GM19468 (cell line): ENCODE results near the gene BCOR.

Experiments used
- ATAC-seq: cut with Tn5 transposase; IDR thresholded peaks from one replicate; pipeline ENCODE4 v1.9.1; 2021; ENCODE audit warnings: mild to moderate bottlenecking, moderate library complexity, moderate number of reproducible peaks; ENCODE audit not compliant: unreplicated experiment; ENCODE audit errors: extremely low read depth

The BCOR gene

DNA sequence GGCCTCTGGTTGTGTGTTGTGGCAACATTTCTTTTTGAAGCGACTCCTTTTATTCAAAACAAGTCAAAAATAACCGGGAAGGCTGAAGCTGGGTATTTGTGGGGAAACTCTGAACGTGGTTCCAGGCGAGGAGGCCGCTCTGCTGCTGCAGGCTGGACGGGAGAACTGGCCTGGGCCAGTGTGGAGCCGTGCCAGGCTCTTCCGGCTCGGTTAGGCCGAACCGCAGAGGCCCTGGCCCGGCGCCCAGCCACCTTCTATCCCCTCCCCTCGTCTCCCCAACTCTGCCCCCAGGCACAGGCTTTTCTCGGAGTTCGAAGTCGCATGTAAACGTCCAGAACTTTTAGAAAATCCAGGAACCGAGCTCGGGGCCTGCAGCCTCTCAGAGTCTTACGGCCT is 2.4 kb upstream of the BCOR start:
- ATAC-seq, result no peak

DNA sequence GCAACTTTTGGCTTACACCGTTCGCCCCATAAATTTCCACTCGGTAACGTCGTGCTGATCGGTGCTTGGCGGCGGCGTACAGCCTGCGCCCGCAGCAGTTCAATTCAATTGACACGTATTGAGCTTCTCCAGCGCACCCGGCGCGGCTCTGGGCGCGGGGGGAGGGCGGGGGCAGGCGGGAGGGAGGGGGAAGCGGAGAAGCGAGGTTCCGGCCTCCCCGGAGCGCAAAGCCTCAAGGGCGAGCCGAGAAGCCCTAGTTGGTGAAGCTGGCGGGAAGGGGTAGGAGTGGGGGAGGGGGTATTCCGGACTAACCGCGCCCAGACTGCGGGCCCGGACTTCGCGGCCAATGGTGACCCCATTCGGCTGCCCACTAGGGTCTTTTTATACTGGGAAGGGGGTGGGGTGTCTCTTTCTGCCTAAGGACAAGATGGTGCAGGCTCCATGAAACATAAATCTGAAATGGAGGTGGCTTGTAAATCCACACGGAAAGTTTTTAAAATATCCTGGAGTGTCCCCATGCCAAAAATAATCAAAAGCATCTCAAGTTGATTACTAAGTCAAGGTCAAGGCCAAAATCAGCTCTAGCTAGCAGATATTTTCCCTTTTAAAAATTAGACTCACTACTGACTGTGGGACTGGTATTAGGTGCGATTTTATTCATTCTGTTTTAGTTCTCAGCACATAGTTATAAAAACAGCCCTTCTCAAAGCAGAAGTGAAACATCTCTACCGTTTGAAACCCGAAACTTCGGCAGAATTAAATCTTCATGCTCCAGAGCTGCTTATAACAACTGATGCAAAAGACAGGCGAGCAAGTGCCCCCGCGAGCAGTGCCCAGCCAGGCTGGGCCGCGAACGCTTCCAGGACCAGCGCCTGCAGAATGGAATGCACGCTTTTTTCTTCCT is 1.5 kb upstream of the BCOR start:
- ATAC-seq, result no peak

DNA sequence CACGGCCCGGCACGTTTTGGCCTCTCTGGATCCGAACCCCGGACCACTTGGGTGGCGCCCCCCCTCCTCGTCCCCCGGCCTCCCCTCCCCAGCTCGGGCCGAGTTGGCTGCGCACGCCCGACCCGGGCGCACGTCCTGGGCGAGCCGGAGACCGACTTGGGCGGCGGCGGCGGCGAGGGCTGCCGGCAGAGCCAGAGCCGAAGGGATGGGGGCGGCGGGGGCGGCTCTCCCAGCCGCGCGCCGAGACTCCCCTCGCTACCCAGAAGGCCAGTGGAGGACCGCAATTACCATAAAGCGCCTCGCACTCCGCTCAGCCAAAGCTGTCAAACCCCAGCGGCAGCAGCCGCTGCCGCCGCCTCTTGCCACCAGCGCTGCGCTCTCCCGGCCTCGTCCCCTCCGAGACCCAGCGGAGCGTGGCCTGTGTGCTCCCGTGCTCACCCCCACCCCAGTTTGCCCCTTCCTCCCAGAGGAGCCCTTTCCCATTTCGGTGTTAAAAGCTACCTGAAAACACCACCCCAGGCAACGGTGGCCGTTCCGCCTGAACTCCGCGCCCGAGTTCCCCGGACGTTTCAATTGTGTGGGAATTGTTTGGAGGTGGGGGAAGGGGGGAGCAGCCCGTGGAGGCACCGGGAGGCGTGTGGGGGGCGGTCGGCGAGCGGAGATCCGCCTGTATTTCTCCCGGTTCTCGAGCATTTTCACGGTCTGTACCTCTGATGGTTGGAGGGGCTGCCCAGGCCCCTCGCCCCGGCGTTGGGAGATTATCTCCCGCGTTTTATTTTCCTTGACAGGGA is 701 bp upstream of the BCOR start:
- ATAC-seq, result no peak

DNA sequence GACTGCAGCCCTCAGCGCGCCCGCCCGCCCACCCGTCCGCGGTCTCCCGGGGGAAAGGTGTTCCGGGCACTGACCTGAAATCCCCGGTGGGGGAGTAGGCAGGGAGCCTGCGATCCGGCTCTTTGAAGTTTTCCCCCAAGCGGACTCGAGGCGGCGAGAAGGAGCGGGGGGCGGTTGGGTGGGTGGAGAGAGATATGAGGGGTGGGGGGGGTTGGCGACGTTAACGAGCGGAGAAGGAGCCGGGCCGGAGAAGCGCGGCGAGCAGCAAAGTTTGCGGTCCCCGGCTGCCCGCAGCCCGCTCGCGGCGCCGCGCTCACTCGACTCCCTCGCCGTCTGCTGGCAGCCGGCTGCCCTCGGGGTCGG is 636 bp downstream of the BCOR start:
- no peak for ATAC-seq

DNA sequence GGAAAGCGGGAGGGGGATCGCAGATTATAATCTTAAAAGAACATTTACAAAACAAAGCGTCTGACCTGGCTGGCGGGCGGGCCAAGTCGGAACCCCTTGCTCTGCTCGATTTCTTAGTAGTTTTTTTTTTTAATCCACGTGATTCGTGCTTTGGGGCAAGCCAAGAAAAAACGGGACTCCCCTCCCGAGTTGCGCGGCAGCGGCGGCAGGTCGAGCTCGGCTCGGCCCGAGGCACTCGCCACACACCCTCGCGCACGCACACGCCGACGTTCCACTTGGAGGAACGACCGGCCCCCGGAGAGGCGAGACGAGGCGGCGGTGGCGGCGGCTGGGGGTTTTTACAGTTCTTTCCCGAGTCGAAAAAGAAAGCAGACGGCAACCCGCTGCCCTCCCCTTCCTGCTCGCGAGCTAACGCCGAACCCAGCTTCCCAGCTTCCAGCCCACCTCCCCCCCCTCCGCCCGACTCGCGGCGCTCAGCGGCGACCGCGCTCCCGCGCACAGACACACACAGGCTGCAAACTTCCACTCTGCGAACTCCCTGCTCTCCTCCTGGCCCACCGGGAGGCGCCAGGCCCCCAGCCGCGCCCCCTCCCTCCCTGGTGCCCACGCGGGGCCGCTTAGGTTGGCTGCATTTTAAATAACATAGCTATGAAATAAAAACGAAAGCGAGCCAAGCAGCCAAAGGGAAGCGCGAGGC is 1.2 kb downstream of the BCOR start:
- no peak for ATAC-seq

DNA sequence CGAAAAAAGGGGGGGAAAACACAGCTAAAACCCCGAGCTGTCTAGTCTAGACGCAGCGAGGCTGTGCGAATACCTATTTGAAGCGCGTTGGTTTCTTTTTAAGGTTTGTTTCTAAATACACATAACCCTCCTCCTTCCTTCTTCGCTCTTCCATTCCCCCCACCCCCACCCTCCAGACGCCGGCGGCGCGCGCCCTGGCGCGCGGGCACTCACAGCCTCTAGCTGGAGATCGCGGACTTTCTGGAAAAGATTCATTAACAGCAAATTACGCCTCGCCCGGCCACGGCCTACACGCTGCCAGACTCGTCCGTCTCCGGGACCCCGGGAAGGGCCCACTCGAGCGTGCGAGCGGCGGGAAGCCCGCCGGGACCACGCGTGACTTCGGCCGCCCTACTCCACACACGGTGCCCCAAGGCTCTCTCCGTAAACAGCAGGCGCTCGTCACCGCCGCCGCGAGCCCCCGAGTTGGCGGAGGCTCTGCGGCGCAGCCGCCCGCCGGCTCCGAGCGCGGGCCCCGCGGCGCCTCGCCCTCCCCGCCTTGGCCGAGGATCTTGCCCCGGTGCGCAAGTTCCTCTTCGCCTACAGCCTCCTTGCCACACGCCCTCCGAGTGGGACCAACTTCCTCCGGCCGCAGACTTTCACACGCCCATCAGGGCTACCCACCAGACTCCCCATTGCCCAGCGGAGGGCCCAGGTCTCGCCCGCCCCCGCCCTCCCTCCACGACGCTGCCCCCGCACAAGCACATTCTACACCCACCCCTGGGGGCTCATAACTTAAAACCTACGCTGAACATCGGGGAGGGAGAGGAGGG is 2.0 kb downstream of the BCOR start:
- ATAC-seq, result no peak

DNA sequence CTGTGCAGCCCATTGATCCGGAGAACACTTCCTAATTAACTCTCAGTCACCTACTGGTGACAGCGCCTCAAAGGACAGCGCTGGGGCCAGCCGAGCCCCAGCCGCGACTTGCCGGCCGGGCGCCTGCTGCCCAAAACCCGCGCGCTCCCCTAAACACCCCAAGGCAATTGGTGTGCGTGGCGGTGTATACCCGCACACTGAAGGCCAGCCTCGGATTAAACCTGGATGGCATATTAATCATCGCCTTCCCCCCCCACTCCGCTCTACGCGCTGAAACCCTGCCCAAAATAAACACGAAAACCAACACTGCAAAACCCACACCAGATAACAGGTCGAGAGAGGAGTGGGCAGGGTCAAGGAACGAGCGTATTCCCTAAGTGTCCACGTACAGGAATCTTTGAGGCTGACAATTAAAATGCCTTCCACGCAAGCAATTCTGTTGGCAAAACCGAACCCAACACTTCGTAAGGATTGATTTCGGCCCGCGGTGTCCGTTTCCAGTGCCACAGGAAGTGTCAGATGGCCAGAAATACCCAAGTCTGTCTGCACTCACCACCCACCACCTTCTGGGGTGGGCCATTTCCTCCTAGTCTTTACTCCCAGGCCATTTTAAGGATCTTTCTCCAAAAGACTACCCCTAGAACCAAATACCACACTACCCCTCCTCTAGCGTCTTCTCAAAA is 2.7 kb downstream of the BCOR start:
- ATAC-seq, result no peak

DNA sequence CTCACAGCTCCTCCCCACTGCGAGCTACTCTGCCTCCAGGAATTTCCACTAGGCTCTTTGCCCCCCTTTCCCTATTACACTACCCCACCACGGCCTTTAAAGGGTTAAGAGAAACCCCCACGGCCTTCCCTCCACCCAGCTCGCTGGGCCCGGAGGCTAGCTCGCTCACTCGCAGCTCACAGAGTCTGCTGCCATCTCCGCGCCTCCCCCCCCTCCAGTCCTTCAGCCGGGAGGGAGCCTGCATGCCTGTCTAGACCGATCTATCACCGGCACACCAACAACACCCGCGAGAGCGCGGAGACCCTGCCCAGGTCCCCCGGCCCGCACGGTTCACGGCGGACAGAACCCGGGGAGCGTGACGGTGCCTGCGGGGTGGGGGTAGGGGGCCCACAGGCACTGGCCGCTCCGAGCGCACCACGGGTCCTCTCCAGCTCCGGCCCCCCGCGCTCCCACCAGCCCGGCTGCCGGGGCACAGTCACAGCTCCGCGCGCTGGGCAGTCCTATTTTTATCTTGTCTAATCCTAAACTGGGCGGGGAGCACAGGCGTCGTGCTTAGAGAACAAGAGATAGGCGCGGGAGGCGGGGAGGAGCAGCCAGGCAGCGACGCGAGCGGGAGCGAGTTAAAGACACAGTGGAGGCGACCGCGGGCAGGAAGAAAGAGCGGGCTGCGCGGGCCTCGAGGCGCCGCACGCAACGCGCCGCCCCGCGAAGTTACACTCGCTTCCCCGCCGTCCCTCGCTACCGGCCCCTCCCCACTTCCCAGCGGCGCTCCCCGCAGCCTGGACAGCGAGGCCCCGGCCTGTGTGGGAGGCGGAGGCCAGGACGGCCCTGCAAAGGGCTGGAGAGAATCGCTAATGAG is 3.5 kb downstream of the BCOR start:
- no peak for ATAC-seq

DNA sequence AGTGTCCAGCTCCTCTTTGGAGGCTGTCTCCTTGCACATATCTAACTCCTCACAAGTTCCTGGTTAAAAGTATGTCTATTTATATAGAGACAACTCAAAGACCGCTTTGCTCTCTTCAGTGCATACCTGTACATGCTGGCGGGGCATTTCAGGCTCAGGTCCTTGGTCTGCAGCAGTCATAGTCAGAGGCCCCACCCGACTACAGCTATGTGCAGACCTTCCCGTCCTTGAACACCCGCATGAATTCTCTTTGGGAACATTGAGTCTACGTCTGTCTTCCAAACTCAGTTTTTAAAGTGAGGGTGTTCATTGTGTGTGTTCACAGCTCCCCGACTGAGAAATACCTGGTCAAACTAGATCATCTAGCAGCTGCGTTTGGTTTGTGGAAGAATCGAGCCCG is 4.2 kb downstream of the BCOR start:
- no peak for ATAC-seq

DNA sequence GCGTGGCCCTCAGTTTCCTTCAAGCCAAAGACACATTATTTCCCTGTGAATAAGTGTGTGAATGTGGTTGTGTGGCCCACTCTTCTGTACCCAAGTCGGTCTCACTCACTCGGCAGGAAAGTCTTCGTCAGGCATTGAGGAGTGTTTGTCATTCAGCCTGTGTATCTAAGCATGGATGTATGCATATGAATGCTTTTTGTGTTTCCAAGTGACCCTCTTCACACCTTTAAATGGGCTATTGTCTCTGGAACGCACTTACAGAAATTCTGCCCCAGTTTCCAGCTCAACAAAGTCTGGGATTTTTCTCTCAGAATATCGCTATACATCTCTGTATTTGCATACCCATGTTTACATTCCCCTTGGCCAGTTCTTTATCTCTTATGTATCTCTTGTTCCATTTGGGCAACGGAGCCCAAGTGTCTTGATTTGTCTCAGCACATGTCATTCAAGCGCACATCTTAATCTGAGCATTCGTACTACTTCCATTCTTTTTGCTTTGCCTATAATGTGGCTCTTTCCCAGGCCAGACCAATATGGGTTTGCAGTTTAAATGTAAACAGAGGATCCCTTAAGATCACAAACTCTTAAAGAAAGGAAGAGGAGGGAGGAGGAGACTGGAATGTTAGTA is 4.8 kb downstream of the BCOR start:
- no peak for ATAC-seq

DNA sequence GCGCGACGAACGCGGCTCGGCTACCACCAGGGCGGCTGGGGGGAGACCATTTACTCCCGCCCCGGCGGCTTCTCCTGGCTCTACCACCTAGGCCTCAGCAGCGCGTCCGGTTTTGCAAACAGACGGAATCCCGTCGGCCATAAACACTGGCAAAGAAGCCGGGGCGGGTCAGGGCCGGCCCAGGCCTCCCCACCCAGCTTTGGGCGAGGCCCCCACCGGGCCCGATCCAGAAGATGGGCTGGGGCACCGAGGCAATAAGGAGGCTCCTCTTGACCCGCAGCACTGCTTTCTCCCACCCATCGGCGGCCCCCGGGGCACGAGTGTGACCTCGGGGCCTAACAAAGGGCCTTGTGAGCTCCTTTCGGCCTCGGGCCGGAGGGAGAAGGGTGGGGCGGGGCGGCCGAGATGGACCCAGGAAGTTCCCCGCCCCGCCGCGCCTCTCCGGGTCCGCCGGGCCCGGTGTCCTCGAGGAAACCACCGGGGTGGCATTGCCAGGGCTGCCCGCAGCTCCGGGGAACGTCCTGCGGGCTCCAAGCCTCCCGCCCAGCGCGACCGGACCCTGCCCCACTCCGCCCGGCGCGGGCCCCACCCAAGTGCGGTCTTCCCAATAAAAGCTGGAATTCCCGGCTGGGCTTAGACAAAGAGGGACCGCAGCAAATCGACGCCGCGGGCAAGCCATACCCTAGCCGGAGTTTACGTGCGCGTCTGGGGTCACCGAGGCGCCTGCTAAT is 5.9 kb downstream of the BCOR start:
- ATAC-seq, result no peak

DNA sequence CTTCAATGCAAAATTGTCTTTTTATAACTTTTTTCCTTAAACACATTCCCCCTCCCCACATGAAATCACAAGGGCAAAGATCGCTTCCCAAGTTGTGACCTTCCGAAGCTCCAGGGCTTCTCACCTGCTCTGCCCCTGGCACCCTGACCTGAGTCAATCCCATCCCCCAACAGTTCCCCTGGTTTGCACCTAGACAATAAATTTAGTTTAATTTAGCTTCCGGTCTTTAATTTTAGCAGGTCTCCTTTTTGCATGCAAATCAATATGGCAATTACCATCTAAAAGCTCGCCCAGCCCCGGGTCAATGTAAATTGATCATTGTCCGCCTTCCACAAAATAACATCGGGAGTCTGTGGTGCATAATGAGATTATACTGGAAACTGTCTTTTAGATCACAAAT is 6.8 kb downstream of the BCOR start:
- ATAC-seq, result no peak

DNA sequence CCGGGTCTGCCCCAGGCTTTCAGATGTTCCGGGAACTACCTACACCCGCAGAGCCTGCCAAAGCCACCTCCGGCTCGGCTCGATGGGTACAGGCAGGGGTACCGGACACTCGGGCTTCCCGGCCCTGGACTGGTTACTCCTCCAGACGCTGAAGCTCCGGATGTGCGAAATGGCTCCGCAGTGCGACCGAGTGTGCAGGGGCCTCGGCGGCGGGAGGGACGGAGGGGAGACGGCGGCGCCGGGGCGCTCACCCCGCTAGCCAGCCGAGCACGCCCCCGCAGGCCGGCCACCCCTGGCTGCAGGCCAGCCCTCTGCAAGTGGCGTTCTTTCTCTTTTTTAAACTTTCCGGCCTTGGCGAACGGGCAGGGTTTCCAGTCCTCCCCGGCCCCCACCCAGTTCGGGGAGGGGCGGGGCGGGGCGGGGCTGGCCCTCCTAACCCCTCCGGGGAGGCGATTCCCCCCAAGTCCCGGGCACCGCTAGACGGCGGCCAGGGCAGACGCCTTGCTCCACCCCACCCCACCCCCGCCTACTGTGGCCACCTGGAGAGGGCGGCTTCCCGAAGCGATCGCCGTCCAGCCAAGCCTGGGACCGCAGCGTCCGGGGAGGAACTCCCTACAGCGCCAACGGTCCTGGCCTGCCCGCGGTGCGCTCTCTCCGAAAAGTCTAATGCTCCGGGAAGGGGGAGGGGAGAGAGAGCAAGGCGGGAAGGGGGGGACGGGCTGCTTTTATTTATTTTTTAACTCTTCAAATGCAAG is 7.5 kb downstream of the BCOR start:
- ATAC-seq, result no peak

DNA sequence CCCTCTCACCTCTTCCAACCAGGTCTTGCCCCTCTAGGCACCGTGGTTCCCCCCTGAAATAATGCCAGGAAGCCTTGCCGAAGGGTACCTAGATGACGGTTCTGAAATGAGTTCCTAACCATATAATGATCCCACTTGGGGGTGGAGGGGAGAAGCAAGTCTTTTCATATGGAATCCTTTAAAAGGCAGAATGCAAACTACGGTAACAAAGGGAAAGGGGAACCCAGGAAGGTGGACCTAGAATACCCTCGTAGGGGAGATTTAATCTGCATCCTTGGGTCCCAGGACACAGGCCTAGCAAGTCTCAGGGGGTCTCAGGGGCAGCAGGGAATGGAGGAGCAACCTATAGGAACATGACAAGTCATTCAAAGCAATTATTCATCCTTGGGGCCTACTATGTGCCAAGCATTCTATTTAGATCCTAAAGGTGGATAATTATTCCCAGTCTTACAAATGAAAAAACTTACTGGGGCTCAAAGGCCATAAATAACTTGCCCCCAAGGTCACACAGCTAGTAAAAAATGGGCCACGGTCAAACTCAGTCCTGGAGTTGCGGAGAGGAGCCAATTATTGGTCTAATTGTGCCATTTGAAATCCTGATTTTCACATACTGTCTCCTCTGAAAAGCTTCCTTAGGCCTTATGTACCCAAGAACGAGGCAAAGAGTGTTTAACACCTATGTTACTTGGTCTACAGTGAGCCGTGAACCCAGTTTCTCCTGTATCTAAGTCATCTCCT is 8.8 kb downstream of the BCOR start:
- no peak for ATAC-seq

DNA sequence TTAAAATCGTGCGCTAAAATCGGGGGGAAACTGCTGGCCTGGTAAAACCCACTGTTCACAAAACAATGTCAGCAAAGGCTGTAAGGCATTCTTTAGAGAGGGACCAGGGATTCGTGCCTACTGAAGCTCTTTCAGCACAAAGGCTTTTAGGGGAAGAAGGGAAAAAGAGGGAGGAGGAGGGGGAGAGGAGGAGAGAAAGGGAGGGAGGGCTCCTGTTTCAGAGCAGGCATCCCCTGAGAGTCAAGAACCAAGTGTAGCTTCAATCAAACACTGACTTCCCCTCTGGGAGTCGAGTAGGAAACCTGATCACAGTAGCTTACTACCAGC is 9.5 kb downstream of the BCOR start:
- no peak for ATAC-seq
